Mesothelial cell of epicardium (in vitro differentiated cells): ENCODE data around the gene EPN2. TPM values are rescaled to one million over a fixed set of nuclear protein-coding genes. Genes with fewer than 3 reads are reported as not detected.
A peak's percentile ranks its signal among the peaks of the same experiment; 100 is the strongest.

Source experiments
- DNase-seq, 2 experiments: peaks; one replicate each; pipeline ENCODE4 v3.0.0; 2021; ENCODE audit warnings: low spot score in 2 of 2; ENCODE audit not compliant: unreplicated experiment in 2 of 2
- H3K27ac Mint-ChIP-seq: 2 replicates; pipeline ENCODE4 v1.8.0; 2021; ENCODE audit warnings: mixed read lengths
- H3K27me3 Mint-ChIP-seq: 2 replicates; pipeline ENCODE4 v1.8.0; 2021; ENCODE audit warnings: low read depth, mixed read lengths
- H3K36me3 Mint-ChIP-seq: 2 replicates; pipeline ENCODE4 v1.8.0; 2021; ENCODE audit warnings: mixed read lengths
- H3K4me1 Mint-ChIP-seq: 2 replicates; pipeline ENCODE4 v1.8.0; 2021; ENCODE audit warnings: mixed read lengths
- H3K4me3 Mint-ChIP-seq: 2 replicates; pipeline ENCODE4 v1.8.0; 2021; ENCODE audit warnings: mild to moderate bottlenecking, moderate library complexity, mixed read lengths
- H3K9me3 Mint-ChIP-seq: 2 replicates; pipeline ENCODE4 v1.8.0; 2021; ENCODE audit warnings: mixed read lengths
- total RNA-seq: library from RNA; stranded (reverse); gene quantifications from 3 replicates; pipeline ENCODE4 v1.2.1, GENCODE V29; 2021
- TF ChIP-seq, protein P1 (sequence below): fragments of 200-600 bp; sonication (generic); IDR thresholded peaks from one replicate; pipeline ENCODE4 v1.5.0; 2021; ENCODE audit warnings: antibody characterized with exemption; ENCODE audit not compliant: unreplicated experiment

The EPN2 gene
- total RNA-seq, 1 donor from 2014 or later: 70.2 TPM

- Mint-ChIP-seq H3K4me3 (no peak overlapping the region), H3K27ac (no peak overlapping the region), H3K4me1 (peaks cover 9% of the 10 kb centered on the region), H3K9me3 (peaks cover 13% of the 10 kb centered on the region), H3K27me3 (no peaks in the 10 kb centered on the region), H3K36me3 (peaks cover 33% of the 10 kb centered on the region)
- DNase-seq: no peak
- TF ChIP-seq, protein P1, sequence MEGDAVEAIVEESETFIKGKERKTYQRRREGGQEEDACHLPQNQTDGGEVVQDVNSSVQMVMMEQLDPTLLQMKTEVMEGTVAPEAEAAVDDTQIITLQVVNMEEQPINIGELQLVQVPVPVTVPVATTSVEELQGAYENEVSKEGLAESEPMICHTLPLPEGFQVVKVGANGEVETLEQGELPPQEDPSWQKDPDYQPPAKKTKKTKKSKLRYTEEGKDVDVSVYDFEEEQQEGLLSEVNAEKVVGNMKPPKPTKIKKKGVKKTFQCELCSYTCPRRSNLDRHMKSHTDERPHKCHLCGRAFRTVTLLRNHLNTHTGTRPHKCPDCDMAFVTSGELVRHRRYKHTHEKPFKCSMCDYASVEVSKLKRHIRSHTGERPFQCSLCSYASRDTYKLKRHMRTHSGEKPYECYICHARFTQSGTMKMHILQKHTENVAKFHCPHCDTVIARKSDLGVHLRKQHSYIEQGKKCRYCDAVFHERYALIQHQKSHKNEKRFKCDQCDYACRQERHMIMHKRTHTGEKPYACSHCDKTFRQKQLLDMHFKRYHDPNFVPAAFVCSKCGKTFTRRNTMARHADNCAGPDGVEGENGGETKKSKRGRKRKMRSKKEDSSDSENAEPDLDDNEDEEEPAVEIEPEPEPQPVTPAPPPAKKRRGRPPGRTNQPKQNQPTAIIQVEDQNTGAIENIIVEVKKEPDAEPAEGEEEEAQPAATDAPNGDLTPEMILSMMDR: no peak
Observed at GRCh38 chr17:19322129-19322505, 85.0 kb downstream of the EPN2 start.

- no peak overlapping the region for H3K4me3 Mint-ChIP-seq
- TF ChIP-seq, protein P1: no peak
- H3K4me1 Mint-ChIP-seq: peaks cover 2% of the 10 kb centered on the region
- no peaks in the 10 kb centered on the region for H3K27me3 Mint-ChIP-seq
- peaks cover 33% of the 10 kb centered on the region for H3K36me3 Mint-ChIP-seq
- peaks cover 13% of the 10 kb centered on the region for H3K9me3 Mint-ChIP-seq
- DNase-seq: no peak
- H3K27ac Mint-ChIP-seq: no peak overlapping the region
Observed at GRCh38 chr17:19322861-19323260, 85.7 kb downstream of the EPN2 start.

DNA sequence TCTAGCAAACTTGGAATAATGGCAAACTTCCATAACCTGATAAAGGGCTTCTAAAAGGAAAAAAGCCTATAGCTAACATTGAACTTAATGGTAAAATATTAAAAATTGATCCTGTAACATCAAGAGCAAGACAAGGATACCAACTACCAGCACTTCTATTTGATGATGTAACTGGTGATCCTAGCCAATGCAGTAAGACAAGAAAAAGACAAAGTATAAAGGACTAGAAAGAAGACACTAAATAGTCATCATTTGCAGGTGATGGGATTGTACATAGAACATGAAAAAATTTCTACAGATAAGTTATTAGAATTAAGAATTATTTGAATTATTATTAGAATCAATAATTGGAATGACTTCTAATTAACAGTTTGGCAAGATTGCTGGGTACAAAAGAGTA is 88.4 kb downstream of the EPN2 start:
- TF ChIP-seq, protein P1: no peak
- Mint-ChIP-seq H3K27ac (no peak overlapping the region), H3K4me3 (no peak overlapping the region), H3K9me3 (peaks cover 13% of the 10 kb centered on the region), H3K27me3 (no peaks in the 10 kb centered on the region), H3K36me3 (peaks cover 36% of the 10 kb centered on the region), H3K4me1 (no peaks in the 10 kb centered on the region)
- DNase-seq: no peak

GRCh38 chr17:19327031-19327783 is 90.0 kb downstream of the EPN2 start:
- Mint-ChIP-seq H3K4me3 (no peak overlapping the region), H3K9me3 (peaks cover 13% of the 10 kb centered on the region)

GRCh38 chr17:19328441-19329061 is 91.4 kb downstream of the EPN2 start:
- H3K4me1 Mint-ChIP-seq: peaks cover 5% of the 10 kb centered on the region
- H3K36me3 Mint-ChIP-seq: peaks cover 30% of the 10 kb centered on the region
- H3K27me3 Mint-ChIP-seq: no peaks in the 10 kb centered on the region
- TF ChIP-seq, protein P1: no peak
- no peak overlapping the region for H3K27ac Mint-ChIP-seq
- no peak overlapping the region for H3K4me3 Mint-ChIP-seq
- H3K9me3 Mint-ChIP-seq: peaks cover 13% of the 10 kb centered on the region
- no peak for DNase-seq

More at GRCh38 chr17:19327031-19327783, 90.0 kb downstream of the EPN2 start:
- DNase-seq: no peak
- Mint-ChIP-seq H3K36me3 (peaks cover 37% of the 10 kb centered on the region), H3K27ac (peak overlapping the region; percentile 60), H3K4me1 (no peaks in the 10 kb centered on the region), H3K27me3 (no peaks in the 10 kb centered on the region)
- TF ChIP-seq, protein P1: no peak
